Stimulated activated CD4-positive, alpha-beta T cell treated with anti-CD3 and anti-CD28 coated beads, Interleukin-12 subunit alpha, Interleukin-12 subunit beta, amount 100 ng/mL, for 24 hours (primary cell): Measurements from ENCODE around the gene HOXC13.

ENCODE experiments used
- DNase-seq, 2 experiments: peaks; one replicate each; pipeline ENCODE4 v3.0.0-alpha.2; 2020; ENCODE audit warnings: low read depth in 2 of 2

HOXC13 gene

GRCh38 chr12:53938326-53939140 lies at the start of gene HOXC13:
HOXC13 (plus strand) TSS chr12:53938831; CDS start chr12:53938907, 76 bp downstream.
- DNase-seq: peak; percentile 17 to 45

GRCh38 chr12:53890081-53890480 lies 48.5 kb upstream of the HOXC13 start:
- no peak for DNase-seq

- no peak for DNase-seq
Observed at GRCh38 chr12:53892762-53893395, 45.8 kb upstream of the HOXC13 start.

- no peak for DNase-seq
Observed at GRCh38 chr12:53899230-53899629, 39.4 kb upstream of the HOXC13 start.

GRCh38 chr12:53907103-53907502 lies 31.5 kb upstream of the HOXC13 start:
- no peak for DNase-seq

GRCh38 chr12:53916788-53917655 lies 21.6 kb upstream of the HOXC13 start:
- DNase-seq: no peak

- no peak for DNase-seq
Observed at GRCh38 chr12:53924521-53925405, 13.9 kb upstream of the HOXC13 start.

- DNase-seq: no peak
Observed at GRCh38 chr12:53927220-53928029, 11.2 kb upstream of the HOXC13 start.

GRCh38 chr12:53928054-53928835 lies 10.4 kb upstream of the HOXC13 start:
- no peak for DNase-seq

- DNase-seq: no peak
Observed at GRCh38 chr12:53929527-53929926, 9.1 kb upstream of the HOXC13 start.

- no peak for DNase-seq
Observed at GRCh38 chr12:53930591-53931255, 7.9 kb upstream of the HOXC13 start.

- DNase-seq: no peak
Observed at GRCh38 chr12:53931844-53932581, 6.6 kb upstream of the HOXC13 start.

GRCh38 chr12:53932915-53933314 lies 5.7 kb upstream of the HOXC13 start:
- DNase-seq: no peak

GRCh38 chr12:53935383-53936341 lies 3.0 kb upstream of the HOXC13 start:
- no peak for DNase-seq

GRCh38 chr12:53937099-53937498 lies 1.5 kb upstream of the HOXC13 start:
- DNase-seq: no peak

- DNase-seq: no peak
Observed at GRCh38 chr12:53937596-53938325, 870 bp upstream of the HOXC13 start.
